ENCODE data around the gene MAJIN. TPM values are rescaled to one million over a fixed set of nuclear protein-coding genes. Genes with fewer than 3 reads are reported as not detected.

MAJIN gene
- total RNA-seq, 1 donor from 2014 or later: not detected

DNA sequence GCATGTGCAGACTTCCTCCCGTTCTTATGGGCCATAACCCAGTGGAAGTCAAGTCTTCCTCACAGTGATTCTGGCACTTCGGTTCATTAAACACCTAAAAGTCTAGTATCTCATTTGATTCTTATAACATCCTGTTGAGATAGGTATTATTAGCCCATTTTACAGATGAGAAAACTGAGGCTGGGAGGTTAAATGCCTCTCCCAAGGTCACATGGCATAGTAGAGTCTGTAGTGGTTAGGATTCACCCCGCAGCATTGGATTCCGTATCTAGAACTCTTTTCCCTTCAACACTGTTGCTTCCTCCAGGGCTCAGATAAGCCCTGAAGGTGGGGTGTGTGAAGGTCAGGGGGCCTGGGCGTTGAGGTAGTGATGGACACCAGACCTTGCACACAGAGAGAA, 39.6 kb downstream of the MAJIN start:
- no peak for DNase-seq

DNA sequence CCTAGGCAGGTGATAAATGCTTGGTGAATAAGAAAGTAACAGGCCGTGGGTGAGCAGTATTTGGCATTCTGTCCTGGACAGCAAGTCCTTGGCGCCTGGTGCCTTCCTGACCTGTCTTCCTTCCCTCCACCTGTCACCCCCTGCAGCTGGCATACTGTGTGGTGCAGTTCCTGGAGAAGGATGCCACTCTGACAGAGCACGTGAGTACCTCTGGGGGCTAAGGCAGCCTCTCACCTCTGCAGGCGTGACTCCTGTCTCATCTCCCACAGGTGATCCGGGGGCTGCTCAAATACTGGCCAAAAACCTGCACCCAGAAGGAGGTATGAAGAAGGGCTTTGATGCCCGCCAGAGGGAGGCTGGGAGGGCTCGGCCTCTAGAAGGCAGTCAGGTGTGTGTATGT, 40.6 kb downstream of the MAJIN start:
- DNase-seq: no peak

DNA sequence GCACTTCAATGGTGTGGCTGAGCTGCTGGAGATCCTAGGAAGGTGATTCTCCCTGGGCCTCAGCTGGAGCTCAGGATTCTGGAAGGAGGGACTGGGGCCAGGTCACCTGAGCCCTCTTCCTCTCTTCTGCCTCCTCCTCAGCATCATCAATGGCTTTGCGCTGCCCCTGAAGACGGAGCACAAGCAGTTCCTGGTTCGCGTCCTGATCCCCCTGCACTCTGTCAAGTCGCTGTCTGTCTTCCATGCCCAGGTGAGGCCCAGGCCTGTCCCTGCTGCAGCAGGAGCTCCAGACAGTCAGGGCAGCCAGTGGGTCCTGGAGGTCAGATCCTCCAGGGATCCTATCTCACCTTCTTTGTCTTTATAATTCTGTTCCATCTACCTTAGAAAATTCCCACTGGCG, 41.6 kb downstream of the MAJIN start:
- DNase-seq: no peak

DNA sequence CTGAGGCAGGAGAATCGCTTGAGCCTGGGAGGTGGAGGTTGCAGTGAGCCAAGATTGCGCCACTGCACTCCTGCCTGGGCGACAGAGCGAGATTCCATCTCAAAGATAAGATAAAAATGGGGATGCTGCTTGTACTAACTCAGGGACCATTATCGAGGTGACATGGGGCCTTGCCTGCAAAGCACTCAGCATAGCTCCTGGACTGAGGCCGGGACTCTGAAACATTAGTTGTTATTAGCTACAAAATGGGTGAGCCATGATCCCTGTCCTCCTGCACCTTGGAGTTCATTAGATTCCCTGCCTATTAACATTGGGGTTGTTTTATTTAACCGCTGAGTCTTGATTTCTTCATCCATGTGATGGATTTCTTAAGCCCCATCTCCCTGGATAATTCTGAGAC, 42.3 kb downstream of the MAJIN start:
- no peak for DNase-seq

DNA sequence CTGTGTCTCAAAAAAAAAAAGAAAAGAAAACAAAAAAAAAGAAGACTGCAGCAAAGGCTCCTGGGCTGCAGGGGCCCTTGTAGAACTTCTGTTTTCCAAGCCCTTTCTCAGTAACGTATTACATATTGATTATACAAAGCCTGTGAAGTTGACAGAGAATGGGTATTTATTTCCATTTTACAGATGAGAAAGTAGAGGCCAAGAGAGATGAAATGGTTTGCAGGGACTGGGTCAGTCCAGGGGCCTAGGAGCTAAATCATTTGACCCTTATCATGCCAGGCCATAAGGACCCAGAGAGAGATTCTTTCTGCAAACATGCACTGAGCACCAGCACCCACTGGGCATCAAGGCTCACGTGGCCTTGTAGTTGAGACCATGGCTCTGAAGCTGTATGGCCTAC, 43.0 kb downstream of the MAJIN start:
- DNase-seq: no peak

DNA sequence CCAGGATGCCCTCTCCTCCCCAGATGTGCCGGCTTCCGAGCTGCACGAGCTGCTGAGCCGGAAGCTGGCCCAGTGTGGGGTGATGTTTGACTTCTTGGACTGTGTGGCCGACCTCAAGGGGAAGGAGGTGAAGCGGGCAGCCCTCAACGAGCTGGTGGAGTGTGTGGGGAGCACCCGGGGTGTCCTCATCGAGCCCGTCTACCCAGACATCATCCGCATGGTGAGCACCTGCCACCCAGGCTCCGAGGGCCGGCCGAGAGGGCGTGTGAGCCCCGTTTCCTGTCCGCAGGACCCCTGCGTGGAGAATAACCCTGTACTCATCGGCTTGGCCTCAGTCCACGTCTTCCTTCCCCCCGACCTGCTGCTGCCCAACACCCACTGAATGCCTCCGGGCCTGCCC, 45.2 kb downstream of the MAJIN start:
- no peak for DNase-seq

DNA sequence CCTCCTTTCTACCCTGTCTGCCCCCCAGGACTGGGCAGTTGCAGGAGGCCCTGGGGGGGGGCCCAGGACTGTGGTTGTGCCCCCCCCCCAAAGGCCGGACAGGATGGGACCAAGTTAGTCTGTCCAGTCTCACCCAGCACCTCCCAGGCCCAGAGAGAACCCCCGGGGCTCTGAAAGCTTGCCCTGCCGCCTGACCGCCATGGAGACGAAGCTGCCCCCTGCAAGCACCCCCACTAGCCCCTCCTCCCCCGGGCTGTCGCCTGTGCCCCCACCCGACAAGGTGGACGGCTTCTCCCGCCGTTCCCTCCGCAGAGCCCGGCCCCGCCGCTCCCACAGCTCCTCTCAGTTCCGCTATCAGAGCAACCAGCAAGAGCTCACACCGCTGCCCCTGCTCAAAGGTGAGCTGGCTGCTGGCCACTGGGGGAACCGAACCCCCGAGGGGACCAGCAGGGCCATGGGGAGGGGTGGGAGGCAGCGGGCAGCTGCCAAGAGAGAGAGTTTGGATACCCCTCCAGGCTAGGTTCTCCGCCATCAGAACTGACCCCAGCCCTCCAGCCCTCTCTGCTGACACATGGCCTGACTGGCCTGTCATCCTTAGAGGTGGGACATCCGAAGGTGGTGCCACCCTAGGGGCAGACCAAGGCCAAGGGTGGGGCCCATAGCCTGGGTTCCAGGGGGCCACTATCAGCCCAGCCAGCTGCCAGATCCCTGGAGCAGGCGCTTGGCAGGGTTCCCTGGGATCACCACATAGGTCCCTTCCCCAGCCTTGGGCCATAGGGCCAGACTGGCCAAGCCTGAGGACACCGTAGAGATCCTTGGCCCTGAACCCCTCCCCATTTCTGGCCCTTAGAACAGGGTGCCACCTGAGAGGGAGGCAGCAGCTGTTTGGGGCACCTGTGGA, 46.1 kb downstream of the MAJIN start:
- DNase-seq: no peak

GRCh38 chr11:64924910-64925284, 47.0 kb downstream of the MAJIN start:
- DNase-seq: peak; percentile 29

DNA sequence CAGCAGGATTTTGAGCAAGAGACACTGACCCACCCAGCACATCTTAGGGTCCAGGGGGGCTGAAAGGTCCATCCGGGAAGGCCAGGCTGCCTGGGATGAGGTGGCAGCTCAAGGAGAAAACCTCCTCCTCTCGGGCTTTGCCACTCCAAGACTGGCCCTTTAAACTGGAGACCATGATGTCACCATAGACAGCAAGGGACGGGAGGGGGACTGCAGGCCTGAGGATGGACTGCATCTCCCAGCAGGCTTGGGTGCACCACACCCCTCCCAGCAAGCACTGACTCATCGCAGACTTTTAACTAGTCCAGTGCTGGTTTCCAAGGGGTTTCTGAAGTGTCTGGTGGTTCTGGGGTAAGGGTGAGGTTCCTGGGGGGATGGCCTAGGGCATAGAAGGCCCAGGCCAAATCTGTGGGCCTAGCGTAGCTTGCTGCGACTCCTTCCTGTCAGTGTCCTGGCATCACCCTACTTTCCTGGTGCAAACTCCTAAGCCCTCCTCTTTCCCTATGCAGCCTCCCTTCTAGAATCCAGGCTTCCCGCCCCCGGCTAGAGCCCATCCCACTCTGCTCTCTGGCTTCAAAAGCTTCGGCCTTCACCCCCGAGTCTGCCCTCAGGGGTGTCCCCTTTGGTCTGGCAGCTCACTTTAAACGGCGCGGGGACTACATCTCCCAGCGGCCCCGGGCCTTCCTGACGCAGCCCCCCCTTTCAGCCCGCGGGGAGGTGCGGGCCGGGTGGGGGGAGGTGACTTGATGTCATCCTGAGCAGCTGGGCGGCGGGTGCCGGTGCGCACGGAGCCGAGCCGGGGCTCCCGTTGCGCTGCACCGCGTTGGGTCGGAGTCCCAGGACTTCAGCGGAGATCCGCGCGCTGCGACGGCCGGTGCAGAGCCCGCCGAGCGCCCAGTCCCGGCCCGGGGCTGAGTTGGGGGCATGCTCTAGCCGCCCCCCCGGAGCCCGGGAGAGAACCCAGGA, 47.7 kb downstream of the MAJIN start, which contains the start of gene PPP2R5B:
Gene PPP2R5B, plus strand, starts transcription at position 746 of the 966 bp plus-strand sequence. CDS start 1,046 bp downstream, outside the sequence.
- DNase-seq: peak; percentile 96

DNA sequence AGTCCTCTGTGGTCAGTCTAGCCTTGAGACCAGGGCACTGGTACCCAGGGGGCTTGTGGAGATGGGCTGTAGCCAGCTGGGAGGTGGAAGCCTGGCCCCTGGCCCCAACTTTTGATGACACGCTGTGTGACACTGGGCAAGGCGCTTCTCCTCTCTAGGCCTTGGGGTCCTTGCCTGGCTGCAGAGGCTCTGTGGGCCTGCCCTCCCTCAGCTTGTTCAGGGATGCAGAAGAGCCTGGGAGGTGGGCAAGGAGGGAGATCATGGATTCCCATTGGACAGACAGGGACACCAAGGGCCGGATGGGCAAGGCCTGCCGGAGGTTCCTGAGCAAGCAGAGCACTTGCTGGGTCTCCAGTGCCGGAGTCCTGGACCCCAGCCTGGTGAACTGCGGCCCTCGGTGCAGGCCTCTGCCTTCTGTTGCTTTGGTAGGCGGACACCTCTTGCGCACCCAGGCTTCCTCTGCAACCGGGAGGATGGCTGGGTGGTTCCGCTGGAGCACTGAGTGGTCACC, 48.7 kb downstream of the MAJIN start:
- no peak for DNase-seq

- no peak for DNase-seq
Measured at GRCh38 chr11:64921384-64921783, 50.5 kb downstream of the MAJIN start.

DNA sequence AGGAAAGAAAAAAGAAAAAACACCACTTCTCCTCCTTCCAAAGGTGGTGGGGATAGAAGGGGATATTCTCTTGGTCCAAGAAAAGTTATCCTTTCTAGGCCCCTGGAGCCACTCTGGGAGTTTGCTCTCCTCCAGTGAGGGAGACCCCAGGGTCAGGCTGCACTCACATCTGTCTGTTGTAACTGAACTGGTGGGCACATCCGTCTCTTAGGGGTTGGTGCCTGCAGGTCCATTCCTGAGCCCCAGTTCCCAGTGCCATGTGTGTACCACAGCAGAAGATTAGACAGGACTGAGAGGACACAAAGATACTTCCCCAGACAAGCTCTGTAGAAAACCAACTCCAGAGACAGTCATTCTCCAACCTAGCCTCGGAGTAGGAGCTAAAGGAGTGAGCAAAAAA, 51.8 kb downstream of the MAJIN start:
- DNase-seq: no peak

DNA sequence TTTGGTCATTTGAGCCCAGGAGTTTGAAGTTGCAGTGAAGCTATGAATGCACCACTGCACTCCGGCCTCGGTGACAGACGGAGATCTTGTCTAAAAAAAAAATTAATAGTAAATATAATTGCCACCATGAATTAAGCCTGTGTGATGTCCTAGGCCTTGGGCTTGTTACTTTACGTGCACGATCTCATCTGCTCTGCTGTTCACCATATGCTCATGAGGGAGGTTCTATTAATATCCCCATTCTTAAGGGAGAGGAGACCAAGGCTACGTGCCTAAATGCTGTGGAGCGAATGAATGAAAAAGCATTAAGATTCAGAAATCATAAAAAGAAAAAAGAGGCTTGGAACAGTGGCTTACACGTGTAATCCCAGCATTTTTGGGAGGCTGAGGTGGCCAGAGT, 52.3 kb downstream of the MAJIN start:
- no peak for DNase-seq

- peak; percentile 50 for DNase-seq
Measured at GRCh38 chr11:64918017-64918416, 53.9 kb downstream of the MAJIN start.

GRCh38 chr11:64917663-64917995, 54.3 kb downstream of the MAJIN start:
- DNase-seq: no peak

DNA sequence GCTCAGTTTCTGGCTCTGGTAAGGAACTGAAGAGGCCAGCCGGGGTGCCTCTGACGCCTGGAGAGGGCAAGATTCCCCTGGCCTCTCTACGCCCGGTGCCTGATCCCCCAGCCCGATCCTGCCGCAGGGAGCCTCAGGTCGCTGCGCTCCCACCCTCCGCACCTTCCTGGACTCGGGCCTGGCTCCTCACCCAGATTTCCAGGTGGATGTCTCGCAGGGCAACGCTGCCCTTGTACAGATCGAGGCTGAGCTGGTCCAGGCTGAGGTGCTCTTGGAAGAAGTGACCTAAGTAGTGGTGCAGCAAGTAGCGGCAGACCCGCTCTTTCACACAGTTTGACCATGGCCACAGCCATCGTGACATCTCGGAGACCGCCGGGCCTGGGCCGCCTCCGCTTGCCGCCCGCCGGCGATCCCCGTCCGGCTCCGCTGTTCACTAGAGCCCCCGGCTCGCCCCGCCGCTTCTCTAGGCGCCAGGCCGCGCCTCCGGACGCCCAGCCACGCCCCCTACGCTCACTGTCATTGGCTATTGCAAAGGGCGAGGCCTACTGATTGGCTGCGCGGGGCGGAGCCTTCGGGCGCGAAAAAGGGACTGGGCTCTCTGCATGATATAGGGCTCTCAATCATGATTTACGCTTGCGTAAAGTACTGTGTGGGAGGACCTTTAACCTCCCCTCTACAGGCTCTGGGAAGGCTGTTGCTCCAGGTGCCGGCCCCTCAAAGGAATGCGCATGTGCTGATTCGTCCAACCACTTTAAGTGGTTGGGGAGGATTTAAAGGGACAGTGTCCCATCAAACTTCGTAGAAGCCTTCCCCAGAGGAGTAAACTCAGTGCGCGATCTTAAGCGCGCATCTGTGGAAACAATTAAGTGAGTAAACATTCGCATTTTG, 54.9 kb downstream of the MAJIN start, which contains the start of gene ATG2A:
Gene ATG2A, minus strand, starts transcription at position 435 of the 888 bp plus-strand sequence. Its CDS starts 74 bp downstream, at position 361.
- peak; percentile 100 for DNase-seq

DNA sequence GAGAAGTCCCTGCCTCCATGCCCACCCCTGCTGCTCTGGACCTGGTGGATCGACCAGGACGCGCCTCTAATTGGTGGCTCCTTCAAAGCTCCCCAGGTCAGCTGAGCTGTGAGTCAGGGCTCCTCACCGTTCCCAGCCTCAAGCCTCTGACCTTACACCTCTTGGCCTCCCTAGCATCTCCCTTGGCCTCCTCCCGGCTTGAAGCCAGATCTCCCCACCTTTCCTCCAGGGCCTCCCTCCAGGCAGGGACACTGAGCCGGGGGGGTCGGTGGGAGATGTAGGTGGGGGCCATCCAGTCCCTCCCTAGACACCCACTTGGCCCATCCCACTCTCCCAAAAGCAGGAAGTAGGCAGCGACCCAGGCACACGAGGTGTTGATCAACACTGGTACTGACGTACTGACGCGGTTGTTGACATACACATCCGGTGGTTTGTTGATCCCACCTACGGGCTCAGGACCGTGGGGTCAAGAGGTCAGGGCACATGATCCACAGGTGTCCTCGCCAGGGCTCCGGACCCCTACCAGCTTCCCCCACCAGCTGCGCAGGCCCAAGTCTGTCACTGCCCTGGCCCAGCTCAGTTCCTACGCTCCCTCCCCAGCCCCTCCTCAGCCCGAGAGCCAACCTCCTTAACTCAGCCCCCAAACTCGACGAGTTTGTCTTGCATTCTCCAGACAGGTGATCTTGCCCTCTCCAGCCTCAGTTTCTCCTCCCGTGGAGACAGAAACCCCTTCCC, 55.7 kb downstream of the MAJIN start:
- peak; percentile 39 for DNase-seq

DNA sequence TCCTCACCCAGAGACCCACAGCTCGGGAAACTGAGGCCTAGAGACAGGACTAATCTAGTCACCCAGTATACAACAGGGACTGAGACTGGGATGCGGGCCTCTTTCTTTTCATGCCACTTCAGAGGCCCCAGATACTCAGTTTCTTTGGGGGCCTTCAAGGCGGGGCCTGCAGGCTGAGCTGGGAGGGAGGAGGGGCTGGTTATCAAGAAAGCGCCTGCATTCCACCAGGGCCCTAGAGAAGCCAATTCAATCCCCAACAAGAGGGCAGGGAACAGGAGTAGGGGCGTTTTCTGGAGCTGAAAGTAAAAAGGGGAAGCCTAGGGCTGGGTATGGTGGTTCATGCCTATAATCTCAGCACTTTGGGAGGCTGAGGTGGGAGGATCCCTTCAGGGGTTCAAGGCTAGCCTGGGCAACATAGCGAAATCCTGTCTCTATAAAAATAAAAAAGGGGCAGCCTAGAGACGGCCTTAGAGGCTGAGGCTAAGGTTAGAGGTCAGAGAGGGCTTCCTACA, 56.5 kb downstream of the MAJIN start:
- DNase-seq: no peak

DNA sequence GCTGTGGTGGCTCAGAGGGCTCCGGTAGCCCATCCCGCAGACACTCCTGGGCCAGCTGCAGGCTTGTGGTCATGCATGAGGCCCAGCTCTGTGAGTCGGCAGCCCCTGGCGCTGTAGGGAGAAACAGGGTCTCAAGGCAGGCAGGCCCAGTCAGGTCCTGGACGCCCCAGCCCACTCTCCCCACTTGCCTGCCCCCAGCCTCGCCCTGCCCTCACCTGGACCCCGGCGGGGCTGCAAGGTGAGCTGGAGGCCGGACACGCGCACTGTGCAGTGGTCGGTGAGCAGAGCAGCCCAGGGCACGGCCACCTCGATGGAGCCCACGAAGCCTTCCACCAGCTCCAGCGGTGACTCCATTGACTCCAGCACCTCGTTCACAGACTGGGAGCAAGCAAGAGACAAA, 57.8 kb downstream of the MAJIN start:
- DNase-seq: no peak

- no peak for DNase-seq
Measured at GRCh38 chr11:64913171-64913727, 58.7 kb downstream of the MAJIN start.
